Measurements from ENCODE around the gene ARHGAP25.

ARHGAP25 gene

DNA sequence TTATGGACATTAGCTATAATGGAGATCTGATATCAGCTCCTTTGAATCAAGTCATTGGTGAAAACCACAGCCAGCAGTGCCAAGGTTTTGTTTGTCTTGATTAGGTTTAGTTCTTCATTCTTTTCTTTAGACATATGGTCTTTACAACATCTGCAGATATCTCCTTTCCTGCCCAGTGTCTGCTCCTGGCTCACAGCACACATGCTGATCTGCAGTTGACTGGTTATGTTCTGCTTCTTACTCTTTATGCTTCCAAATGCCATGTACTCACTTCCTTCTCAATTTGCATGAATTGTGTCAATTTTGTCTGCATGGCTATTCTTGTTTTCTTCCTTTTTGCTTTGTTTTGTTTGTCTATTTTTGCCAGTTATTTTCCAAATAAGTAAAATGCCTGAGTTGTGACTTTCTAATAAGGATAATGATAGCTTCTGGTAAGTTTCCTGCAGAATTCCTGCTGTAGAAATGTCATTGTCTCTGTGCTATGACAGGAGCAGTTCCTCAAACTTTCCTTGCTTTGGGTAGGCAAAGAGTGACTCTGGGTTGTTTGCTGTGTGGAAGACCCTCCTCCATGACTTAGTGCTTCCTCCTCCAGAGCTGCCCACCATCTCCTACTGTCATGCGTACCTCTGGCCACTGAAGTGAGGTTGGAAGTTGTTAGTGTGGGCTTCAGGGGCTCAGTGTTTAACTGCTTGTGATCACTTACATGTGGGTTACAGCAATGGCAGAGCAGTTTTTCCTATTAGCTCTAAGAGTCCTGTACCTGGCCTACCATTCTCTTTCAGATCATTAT is 8.2 kb downstream of the ARHGAP25 start:
- no peak for DNase-seq (ENCODE audit: low read depth in 2 of 2)

DNA sequence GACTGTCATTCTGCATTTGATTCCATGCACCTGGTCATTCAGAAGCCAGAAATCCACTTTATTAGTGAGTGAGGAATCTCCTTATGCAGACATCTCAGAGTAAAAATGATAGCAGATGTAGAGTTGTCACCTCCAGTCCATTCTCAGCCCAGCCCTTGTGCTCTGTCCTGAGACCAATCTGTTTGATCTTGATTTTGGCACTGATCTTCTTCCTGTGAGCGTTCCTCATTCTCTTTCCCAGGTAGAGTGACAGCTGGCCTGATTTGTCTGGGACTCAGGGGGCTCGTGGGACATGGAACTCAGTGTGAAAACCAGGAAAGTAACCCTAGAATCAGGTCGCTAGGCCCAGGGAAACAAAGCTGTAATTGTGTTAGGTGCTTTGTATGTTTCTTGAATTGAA is 8.9 kb downstream of the ARHGAP25 start:
- DNase-seq (ENCODE audit: low read depth in 2 of 2): no peak

DNA sequence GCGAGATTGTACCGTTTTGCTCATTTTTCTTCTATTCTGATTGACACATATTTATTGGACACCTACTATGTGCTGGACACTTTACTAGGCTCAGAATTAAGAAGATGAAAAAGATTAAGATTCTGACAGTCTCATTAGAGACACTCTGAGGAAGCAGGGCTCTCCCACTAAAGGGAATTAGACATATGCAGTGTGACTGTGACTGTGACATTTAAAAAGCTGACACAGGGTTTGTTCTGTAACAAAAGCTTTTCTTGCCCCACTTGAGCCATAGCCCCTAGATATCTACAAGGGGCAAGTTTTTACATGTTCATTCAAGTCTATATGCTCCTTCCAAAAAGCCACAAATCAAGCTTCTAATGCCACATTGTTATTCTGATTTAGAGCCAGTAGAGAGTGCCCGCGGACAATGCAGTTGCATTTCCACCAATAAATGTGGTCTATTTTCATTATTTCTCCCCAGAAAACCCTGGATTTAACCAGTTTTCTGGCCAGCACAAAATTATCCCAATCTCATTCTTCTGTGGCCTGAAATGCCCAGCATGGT is 9.8 kb downstream of the ARHGAP25 start:
- no peak for DNase-seq (ENCODE audit: low read depth in 2 of 2)

DNA sequence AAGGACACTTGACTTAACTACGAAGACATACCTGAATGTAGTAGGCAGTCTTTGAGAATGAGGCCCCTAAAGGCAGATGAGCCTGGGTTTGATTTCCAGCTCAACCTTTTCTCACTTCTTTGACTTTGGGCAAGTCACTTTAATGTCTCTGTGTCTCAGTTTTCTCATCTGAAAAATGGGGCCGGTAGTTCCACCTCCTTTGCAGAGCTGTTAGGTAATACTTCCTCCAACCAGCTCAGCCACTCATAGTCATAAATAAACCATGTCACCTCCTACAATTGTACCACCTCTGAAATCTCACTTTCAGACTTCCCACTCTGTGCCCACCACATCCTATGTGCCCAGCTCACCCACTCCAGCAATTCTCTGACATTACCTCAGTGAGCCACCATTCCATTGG is 10.4 kb downstream of the ARHGAP25 start:
- DNase-seq (ENCODE audit: low read depth in 2 of 2): no peak

GRCh38 chr2:68746408-68746807 is 11.8 kb downstream of the ARHGAP25 start:
- DNase-seq (ENCODE audit: low read depth in 2 of 2): no peak

- DNase-seq (ENCODE audit: low read depth in 2 of 2): no peak
Observed at GRCh38 chr2:68747413-68747812, 12.8 kb downstream of the ARHGAP25 start.

DNA sequence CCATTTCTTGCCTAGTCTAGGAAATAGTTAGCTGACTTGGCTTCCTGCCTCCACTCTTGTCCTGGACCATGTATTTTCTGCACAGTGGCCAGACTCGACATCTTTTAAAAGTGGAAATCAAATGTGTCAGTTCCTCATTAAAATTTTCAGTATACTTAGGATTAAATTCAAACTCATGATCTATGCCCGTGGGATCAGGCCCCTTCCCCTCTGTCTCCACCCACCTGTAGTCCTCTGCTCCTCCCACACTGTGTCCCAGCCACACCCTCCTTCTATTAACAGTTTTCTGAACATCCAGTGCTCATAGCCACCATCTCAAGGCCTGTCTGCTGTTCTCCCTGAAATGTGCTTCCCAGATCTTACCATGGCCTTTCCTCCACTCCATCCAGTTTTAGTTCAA is 13.3 kb downstream of the ARHGAP25 start:
- no peak for DNase-seq (ENCODE audit: low read depth in 2 of 2)

DNA sequence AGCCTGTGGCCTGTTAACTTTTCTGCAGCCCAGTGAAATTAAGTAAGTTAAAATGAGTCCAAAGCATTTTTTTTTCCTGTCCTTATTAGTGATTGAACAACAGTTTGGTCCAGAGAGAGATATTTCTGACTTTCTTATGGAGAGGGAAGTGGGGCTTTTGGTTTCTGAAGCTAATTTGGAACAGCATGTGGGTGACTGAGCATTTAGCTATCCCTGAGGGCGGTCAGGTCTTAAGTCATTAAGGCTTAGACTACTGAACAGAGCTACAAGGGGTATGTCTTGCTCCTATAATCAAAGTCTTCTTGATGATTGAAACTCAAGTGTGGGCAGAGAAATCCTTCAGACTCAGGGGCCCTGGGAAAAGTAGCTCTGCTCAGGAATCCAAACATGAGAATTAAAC is 14.0 kb downstream of the ARHGAP25 start:
- no peak for DNase-seq (ENCODE audit: low read depth in 2 of 2)

DNA sequence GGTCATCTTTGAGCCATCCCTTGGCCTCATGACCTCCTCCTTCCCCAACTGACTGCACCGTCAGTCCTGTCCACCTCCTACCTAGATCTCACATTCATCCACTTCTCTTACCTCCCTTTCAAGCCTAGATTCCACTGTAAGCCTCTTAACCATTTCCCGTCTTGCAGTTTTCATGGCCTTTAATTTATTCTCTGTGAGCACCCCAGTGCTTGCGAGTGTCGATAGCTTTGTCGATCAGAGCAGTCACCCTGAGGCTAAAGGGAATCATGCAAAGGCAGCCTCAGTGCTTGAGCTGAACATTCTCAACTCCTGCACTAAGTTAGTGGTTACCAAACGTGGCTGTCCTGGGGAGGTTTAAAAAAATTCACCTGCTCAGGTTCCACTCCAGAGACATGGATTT is 14.7 kb downstream of the ARHGAP25 start:
- no peak for DNase-seq (ENCODE audit: low read depth in 2 of 2)

DNA sequence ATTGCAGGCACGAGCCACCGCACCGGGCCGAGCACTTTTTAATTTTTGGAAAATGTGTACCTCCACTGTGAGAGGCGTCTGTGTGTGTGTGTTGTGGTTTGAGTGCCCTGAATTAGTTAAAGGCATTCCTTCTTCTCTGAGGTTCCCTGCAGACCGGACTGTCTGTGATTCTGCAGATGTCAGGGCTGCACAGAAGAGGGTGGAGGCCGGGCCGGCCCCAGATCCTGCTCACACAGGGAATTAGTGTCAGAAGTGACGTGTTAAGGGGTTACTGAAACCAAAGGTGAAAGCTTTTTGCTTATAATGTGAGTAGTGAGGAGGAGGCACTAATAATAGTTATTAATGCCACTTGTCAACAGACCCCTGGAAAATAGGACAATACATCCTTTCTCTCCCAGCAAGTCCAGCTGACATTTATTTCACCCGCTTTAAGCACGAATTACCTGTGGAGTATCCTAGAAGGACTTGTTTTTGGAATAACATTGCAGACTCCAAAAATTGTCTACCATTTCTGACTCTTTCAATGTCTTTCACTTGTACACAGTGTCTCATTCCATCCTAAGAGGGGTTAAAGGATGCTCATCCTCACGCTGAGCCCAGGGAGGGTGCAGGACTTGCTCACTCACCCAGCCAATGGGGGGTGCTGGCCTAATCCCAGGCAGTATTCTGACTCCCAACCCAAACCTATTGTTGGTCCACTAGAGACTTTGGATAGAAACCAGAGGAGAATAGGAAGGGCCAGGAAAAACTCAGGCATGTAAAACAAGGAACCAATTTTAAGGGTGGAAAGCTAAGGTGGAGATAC is 16.2 kb downstream of the ARHGAP25 start:
- DNase-seq (ENCODE audit: low read depth in 2 of 2): no peak

DNA sequence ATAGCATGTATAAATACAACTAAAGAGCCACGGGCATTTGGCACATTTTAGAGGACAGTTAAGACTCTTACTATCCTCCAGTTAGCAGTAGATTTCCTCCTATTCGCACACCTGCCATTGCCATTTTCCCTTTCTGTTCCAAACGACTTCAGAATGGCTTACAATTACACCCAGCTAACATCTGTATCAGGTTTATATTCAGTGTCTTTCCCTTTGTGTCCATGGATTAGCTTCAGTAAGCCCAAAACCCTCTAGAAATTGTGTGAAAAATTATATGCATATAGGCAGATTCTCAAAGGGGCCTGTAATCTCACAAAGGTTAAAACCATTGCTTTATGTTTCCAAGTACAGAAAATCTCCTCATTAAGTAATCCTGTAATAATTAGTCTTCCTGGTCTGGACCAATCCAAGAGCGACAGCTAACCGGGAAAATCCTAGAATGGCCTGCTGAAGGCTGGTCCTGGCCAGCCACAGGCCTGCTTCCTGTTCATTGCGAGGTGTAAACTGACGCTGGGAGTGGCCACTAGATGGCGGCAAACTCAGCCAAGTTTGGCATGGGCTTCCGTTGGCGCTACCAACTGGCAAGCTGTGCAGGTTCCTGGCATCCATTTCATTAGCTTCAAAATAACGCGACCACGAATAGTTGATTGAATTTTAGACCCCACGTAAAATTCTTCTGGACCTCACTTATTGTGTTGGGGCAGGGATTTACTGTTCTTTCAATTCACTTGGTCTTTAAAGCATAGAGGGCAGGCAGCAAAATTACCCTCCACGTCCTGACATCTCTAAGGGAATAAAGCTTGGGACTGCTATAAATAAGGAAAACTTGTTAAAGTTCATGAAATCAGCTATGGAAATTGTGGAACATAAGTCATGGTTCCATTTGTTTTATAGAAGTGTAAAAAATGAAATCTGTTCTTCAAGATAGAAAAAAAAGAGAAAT is 17.1 kb downstream of the ARHGAP25 start:
- DNase-seq (ENCODE audit: low read depth in 2 of 2): peak; percentile 82 to 89

DNA sequence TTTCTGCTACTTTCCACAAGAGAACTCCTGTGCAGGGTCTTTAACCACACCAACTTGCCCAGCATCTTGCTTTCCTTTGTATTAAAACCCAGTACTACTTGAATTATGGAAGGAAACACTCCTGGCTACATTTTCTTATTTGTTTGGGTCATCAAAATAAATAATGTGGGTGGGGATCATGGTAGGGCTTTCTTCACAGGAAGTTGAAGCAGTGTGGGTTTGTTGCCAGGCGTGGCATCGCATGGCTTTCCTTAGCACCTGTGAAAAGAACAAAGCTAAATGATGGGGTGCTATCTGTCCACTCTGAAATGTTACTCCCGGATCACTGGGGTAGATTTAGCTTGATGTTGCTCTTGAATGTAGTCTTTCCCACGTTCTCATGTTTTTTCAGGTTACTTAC is 18.7 kb downstream of the ARHGAP25 start:
- DNase-seq (ENCODE audit: low read depth in 2 of 2): no peak

DNA sequence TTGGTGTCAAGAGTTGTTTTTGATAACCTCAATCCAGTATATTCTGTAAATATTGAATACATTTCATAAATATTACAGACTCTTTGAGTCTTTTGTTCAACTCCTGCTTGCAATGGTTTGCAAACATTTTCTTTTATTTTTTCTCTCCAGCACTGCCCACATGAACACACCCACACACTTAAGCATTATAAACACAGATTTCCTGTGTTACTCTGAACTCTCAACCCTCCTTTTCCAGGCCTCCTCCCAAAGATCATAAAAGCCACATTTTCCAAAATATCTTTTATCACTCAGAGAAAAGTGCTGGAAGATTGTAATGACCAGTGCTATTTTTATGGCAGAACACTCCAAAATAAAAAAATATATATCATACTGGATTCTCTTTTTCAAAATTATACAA is 20.5 kb downstream of the ARHGAP25 start:
- no peak for DNase-seq (ENCODE audit: low read depth in 2 of 2)

DNA sequence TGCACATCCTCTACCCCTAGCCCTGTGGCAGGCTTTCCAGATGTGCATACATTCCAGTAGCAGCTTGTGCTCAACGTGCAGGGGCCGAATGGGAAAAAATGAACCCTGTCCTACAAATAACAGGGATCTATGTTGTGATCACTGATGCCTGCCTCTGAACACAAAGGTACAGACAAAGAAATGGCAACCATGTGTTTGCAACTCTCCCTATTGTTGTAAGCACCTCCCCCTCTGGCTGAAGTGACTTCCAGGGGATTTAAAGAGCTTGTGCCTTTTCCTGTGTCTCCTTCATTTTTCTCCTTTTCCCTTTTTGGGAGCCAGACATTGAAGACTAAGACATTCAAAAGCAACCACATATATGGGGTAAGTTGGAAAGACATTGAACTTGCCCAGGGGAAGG is 21.6 kb downstream of the ARHGAP25 start:
- no peak for DNase-seq (ENCODE audit: low read depth in 2 of 2)

GRCh38 chr2:68757081-68757480 is 22.5 kb downstream of the ARHGAP25 start:
- no peak for DNase-seq (ENCODE audit: low read depth in 2 of 2)

GRCh38 chr2:68762100-68762499 is 27.5 kb downstream of the ARHGAP25 start:
- no peak for DNase-seq (ENCODE audit: low read depth in 2 of 2)

- DNase-seq (ENCODE audit: low read depth in 2 of 2): no peak
Observed at GRCh38 chr2:68762665-68763064, 28.1 kb downstream of the ARHGAP25 start.

- DNase-seq (ENCODE audit: low read depth in 2 of 2): no peak
Observed at GRCh38 chr2:68764041-68764805, 29.6 kb downstream of the ARHGAP25 start.

DNA sequence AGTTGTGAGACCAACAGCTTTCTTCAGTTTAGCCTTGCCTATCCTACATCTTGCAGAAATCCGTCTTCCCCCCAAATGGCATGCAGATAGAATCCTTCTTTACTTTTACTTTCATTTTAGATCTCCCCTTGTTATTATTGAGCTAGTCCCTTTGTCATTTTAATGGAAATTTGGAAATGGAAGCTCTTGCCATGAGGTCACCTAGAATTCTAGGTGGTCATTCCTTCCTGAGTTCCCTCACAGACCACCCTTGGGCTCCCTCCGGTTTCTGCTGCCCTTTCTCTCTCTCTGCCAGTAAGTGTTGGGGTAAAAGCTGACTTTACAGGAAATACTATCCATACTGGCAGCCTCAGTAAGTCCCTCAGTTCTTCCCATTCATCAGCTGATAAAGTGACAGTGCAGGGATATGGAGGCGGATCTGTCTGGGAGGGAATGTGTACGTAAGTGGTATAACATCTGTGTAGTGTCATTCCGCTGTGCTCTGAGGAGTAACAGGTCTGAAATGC is 30.2 kb downstream of the ARHGAP25 start:
- no peak for DNase-seq (ENCODE audit: low read depth in 2 of 2)

GRCh38 chr2:68765739-68766375 is 31.2 kb downstream of the ARHGAP25 start:
- no peak for DNase-seq (ENCODE audit: low read depth in 2 of 2)
